Midbrain (tissue), 1 donor: Measurements from ENCODE around the gene ELL2.
"Not testable (repeated sequence)": the region's sequence is repeated elsewhere in the genome, so short reads cannot be mapped to it uniquely, and the experiment has no call there.

ENCODE experiments used
- DNase-seq: peaks from one replicate; lab custom pipeline; 2025; lab: John Stamatoyannopoulos, UW

Gene ELL2

DNA sequence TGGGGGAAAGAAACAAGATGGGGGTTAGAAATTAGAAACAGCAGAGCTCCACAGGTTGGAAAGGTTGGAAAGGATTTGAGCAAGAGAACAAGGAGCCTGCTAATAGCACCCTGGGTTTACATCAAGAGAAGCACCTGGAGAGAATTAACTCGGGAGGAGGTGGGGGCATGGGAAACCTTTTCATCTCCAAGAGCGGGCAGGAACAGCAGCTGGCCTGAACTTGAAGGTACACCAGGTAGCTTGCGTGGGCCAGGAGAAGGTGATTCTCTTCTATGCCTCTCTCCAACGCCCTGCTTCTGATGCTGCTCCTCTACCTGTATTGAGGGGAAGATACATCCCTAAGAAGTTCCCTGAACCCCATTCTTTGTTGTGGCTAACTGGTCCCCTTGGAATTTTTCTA lies 102.0 kb downstream of the ELL2 start:
- no peak for DNase-seq

- DNase-seq = peak; percentile 94
Measured at GRCh38 chr5:95858661-95859595, 102.7 kb downstream of the ELL2 start.

GRCh38 chr5:95858023-95858461 lies 103.6 kb downstream of the ELL2 start:
- DNase-seq = no peak

- peak; percentile 30 for DNase-seq
Measured at GRCh38 chr5:95857185-95857945, 104.3 kb downstream of the ELL2 start.

DNA sequence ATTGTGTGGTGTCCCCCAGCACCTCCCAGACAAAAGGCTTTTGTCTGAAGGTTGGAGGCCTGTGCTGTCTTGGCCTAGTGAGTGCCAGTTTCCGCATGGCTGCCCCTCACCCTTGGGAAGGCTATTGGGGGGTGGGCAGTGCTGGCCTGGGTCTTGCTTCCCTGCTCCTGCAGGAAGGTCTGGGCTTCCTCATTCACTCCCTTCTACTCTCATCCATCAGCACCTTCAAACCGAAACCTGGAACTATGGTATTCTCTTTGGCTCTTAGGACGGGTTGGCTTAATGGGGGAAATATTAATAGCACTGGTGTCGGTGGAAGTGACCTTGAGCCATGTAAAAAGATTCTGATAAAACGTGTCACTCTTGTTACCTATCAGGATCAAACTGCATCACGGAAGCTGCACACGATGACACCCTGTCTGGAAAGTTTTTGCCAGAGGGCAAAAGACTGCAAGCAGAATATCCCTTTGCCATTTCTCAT lies 105.1 kb downstream of the ELL2 start:
- peak; percentile 37 for DNase-seq

- no peak for DNase-seq
Measured at GRCh38 chr5:95853490-95853889, 108.2 kb downstream of the ELL2 start.

DNA sequence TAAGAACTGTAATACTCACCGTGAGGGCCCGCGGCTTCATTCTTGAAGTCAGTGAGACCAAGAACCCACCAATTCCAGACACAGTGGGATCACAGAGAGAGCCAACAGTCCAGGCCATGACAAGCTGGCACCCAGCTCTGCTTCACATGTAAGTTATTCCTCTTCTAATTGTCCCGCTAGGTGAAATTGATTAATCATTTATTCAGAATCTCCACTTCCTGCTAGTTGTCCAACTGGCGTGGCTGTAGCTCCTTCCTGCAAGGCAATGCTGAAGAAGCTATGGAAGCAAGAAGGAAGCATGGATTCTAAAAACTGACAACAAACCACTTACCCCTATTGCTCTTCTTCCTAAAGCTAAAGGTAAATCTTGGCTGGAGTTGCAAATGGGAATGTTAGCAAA lies 109.1 kb downstream of the ELL2 start:
- no peak for DNase-seq

DNA sequence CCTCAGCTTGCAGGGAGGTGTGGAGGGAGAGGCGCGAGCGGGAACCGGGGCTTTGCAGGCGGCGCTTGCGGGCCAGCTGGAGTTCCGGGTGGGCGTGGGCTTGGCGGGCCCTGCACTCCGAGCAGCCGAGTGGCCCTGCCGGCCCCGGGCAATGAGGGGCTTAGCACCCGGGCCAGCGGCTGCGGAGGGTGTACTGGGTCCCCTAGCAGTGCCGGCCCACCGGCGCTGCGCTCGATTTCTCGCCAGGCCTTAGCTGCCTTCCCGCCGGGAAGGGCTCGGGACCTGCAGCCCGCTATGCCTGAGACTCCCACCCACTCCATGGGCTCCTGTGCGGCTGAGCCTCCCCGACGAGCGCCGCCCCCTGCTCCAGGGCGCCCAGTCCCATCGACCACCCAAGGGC lies 110.5 kb downstream of the ELL2 start:
- DNase-seq = not testable (repeated sequence)

GRCh38 chr5:95850391-95850894 lies 111.2 kb downstream of the ELL2 start:
- DNase-seq = no peak

DNA sequence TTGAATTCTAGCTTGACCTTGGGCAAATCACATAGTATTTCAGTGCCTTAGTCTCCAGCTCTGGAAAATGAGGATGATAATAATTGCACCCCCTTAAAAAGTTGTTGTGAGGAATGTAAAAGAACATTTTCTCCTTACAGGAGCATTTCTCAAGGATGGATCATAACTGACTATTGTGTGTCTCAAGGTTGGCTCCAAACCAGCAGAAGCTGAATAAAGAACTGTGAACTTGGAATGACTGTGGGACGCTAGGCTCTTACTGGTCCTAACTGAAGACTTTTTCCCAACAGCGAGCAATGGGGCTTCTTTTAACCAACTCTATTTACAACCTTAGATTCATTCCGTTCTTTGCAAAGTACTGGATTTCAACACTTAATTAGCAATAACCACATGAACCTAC lies 113.0 kb downstream of the ELL2 start:
- no peak for DNase-seq

GRCh38 chr5:95847261-95847592 lies 114.4 kb downstream of the ELL2 start:
- no peak for DNase-seq

DNA sequence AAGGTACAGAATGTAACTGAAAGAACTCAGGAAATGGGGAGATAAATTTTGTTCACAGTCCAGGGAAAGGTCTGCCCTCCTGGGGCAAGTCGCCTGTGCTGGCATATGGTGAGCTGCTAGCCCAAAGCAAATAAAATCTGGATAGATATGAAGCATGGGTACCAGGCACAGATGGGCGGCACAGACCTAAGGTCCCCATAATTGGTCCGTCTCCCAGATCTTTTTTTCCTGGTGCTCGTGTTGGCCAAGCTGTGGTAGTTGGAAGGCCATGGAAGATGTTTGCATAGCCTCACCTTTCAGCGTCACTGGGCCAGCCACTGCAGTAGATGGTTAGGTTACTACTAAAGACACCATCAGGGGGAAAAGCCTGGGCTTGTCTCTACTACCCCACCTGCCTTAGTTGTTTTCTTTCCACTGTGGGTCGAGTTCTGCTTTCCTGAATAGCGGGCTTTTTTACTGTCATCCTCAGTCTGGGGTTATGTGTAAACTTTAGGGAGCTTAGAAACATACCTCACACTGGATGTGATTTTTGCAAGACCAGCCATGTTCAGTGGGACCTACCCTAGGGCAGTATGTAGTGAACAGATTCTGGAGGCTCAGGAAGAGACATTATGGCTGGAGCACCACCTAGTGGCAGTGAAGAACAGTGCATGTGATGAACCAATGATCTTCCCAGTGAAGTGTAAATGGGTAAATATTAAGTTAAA lies 114.9 kb downstream of the ELL2 start:
- peak; percentile 83 for DNase-seq

DNA sequence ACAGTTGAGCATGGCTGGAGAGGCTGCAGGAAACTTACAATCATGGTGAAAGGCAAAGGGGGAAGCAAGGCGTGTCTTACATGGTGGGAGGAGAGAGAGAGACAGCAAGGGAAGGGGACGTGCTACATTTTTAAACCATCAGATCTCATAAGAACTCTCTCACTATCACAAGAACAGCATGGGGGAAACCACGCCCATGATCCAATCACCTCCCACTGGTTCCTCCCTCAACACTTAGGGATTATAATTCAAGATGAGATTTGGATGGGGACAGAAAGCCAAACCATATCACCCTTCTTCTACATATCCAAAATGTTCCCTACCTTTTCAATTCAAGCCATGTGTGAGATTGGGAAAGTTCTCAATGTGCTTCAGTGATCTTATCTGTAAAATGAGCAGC lies 116.3 kb downstream of the ELL2 start:
- DNase-seq = no peak

DNA sequence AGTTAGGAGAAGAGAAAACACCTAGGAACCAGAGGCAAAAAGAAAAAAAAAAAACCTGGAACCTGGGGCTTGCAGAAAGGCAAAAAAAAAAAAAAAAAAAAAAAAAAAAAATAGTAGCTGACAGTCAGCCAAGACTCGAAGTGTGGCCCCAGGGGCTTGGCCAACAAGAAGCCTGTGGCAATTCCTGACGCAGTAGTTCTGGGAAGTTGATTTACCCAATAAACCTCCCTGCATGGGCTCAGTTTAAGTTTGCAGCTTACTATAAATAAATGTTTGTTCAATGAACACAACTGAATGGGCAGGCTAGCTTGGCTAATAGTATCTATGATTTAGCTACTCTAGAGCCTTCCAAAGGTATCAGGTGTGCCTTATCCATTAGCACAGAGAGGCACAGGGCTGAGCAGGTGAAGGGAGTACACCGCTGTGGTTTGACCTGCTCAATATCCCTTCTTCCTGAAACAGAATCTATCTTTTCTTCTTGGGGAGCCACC lies 117.9 kb downstream of the ELL2 start:
- no peak for DNase-seq

DNA sequence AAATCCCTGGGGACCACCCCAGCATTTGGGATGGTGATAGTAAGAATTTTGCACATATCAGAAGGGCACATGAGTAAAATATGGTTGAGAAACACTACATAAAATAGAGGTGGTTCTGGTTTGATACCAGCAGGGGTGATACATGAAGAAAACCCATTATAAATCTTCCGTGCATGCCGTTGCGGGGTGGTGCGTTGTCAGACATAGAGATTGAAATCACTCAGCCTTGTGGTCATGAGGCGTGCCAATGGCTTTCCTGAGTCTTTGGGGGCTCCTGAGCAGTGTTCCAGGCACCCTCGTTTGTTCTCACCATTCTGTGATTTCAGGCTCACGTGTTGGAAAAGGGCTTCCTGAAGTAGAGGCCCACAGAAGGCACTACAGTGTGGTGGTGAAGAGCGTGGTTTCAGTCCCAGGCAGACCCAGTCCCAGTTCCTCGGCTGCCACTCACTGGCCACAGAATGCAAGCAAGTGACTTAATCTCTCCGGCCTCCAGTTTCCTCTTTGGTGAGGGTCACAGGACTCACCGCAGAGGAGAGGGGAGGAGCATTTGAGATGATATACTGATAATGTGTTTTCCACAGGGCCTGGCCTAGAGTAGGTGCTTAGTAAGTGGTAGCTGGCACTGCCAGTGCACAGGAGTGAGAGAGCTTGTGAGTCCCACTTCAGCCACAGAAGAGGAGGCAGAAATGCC lies 118.7 kb downstream of the ELL2 start:
- no peak for DNase-seq

DNA sequence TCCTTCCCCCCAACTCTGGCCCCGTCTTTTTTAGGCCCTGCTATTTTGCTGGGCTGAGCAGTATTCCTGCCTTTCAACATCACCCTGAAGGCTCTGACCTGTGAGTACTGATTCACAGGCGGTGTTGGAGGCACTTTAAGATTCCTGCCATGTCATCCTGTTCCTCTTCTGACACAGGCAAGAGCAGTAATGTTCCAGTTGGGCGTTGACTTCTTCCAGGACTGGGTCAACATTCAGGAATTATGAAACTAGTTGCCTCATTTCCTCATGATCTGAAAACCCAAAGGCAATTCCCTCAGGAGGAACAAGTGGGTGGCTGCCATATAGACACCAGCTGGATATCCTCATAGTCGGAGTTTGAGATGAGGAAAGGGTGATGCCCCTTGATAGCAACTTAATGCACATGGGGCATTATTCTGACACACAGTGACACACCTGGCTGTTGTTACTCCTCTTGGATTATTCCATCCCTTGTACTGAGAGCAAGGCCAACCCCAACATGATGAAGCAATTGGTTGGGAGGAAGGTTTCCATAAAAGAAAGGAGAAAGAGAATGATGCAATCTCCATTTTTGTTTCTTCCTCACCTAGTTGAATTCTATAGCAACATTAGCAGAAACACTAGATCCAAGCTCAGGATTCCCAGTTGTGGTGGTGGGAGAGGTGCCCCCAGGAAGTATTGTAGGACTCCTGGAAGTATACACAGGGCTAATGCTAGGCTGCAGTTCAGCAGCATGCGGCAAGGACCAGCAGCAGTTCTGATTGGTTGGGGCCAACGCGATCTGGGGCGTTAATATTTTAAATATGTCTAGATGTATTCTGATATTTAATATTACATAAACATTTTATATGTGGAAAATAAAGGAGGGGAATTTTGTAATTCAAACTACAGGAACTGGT lies 119.5 kb downstream of the ELL2 start:
- DNase-seq = no peak

DNA sequence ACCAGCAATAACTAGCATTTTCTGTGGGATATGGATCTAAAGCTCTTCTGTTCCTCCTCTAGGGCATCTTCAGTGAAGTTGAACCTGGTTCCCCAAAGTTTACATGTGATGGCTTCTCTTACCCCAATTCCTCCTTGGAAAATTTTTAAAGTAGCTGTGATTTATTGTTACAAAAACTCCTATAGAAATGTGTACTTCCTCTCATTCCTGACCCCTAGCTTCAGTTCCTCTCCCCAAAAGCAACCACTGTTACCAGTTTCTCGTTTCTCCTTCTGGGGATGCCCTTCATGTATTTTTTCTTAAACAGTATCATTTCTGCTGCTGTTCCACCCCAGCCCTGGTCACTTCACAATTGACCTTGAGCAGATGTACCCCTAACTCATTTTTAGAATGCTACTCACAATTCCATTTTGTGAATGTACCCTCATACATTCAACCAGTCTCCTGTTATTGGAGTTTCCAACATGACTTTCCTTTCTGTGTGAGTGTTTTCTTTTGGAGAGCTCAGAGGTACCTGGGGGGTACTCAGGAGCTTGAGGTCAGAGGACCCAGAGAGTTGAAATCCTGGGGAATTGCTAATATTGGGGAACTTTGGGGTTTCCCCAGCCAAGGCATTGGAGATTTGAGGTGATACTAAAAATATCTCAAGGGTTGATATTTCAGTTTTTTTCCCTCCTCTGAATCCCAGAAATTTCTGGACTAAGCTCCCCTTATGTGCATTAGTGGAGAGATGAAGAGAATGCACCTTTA lies 120.5 kb downstream of the ELL2 start:
- no peak for DNase-seq

- no peak for DNase-seq
Measured at GRCh38 chr5:95839658-95840057, 122.0 kb downstream of the ELL2 start.

GRCh38 chr5:95838556-95838955 lies 123.1 kb downstream of the ELL2 start:
- DNase-seq = no peak
